Ascending aorta (tissue), 2 donors: ENCODE results near the gene PTPA. TPM values are rescaled to one million over a fixed set of nuclear protein-coding genes. Genes with fewer than 3 reads are reported as not detected.

Experiments used
- DNase-seq, 2 donors: peaks; one replicate each; pipeline ENCODE4 v3.0.0-alpha.2; 2019; ENCODE audit warnings: low spot score in 2 of 2
- H3K27ac ChIP-seq, 2 donors: fragments of 200-600 bp; sonication (generic); one replicate each; pipeline ENCODE4 v1.5.1; 2016 to 2017; ENCODE audit warnings: mild to moderate bottlenecking in 1 of 2
- H3K27me3 ChIP-seq: fragments of 200-600 bp; sonication (generic); one replicate; pipeline ENCODE4 v1.5.1; 2017
- H3K36me3 ChIP-seq, 2 donors: fragments of 200-600 bp; sonication (generic); one replicate each; pipeline ENCODE4 v1.5.1; 2016
- H3K4me1 ChIP-seq, 2 donors: fragments of 200-600 bp; sonication (generic); one replicate each; pipeline ENCODE4 v1.5.1; 2016 to 2017; ENCODE audit warnings: mild to moderate bottlenecking in 1 of 2
- H3K4me3 ChIP-seq, 2 donors: fragments of 200-600 bp; sonication (generic); one replicate each; pipeline ENCODE4 v1.5.1; 2016 to 2017; ENCODE audit warnings: mild to moderate bottlenecking in 1 of 2
- H3K9me3 ChIP-seq, 2 donors: fragments of 200-600 bp; sonication (generic); one replicate each; pipeline ENCODE4 v1.5.1; 2016
- CTCF ChIP-seq, 3 experiments: fragments of 200-600 bp in 2 of 3; fragments of 450-650 bp in 1 of 3; sonication (generic) in 2 of 3; IDR thresholded peaks; one replicate each; pipeline ENCODE4 v1.5.1; 2016 to 2019; ENCODE audit warnings: antibody characterized with exemption in 3 of 3, mild to moderate bottlenecking in 1 of 3, moderate library complexity in 1 of 3
- intact Hi-C: fragments of 100-400 bp; cut with DNase I; formaldehyde crosslinking; loops from one replicate; pipeline ENCODE4 v1.15.1; 2023
- total RNA-seq: library from RNA; depleted of rRNA; stranded (reverse); fragments of >200 nt; gene quantifications from one replicate; pipeline ENCODE4 v1.1.0, GENCODE V29; 2016

Gene PTPA
- total RNA-seq, 1 donor from 2014 or later: 61.6 TPM

GRCh38 chr9:129074106-129074505 is 37.1 kb upstream of the PTPA start:
- no peaks in the 10 kb centered on the region for H3K27me3 ChIP-seq
- intact Hi-C loops: no loop called here
- no peak for DNase-seq
- H3K36me3 ChIP-seq: peaks cover 4 to 13% of the 10 kb centered on the region in 2 donors
- H3K4me1 ChIP-seq: no peaks in the 10 kb centered on the region
- no peak overlapping the region for H3K27ac ChIP-seq
- H3K9me3 ChIP-seq: no peaks in the 10 kb centered on the region
- no peak overlapping the region for H3K4me3 ChIP-seq
- no peak for TF ChIP-seq CTCF (IDR thresholded peaks at IDR 0.05)

DNA sequence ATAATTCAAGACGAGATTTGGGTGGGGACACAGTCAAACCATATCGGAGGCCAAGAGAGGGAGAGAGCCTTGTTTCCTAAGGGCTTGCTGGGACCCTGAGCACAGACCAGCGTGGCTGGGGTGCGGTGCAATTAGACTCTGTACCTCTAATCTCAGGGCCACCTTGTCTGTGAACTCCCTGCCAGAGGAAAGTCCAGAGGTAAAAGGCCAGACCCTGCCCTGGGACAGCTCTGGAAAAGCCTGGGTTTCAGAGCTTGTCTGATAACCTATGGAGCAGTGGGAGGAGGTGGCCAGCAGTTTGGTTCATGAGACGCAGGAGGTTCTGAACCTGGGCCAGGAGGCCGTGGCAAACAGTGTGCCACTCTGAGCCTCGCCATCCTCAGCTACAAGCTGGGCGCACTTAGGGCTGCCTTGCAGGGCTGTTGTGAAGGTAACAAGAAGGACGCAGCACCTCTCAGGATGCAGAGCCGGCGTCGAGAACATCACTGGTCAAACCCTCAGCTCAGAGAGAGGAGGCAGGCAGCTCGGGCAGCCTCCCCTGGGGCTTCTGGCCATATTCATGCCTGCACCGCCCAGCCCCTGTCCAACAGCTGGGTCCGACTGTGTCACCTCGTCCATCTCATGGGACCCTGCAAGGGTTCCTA is 35.1 kb upstream of the PTPA start:
- no peaks in the 10 kb centered on the region for H3K9me3 ChIP-seq
- intact Hi-C loops: no loop called here
- no peaks in the 10 kb centered on the region for H3K36me3 ChIP-seq
- no peak for TF ChIP-seq CTCF (IDR thresholded peaks at IDR 0.05)
- H3K4me3 ChIP-seq: no peak overlapping the region
- no peaks in the 10 kb centered on the region for H3K27me3 ChIP-seq
- H3K27ac ChIP-seq: no peak overlapping the region
- no peak for DNase-seq
- H3K4me1 ChIP-seq: no peaks in the 10 kb centered on the region

- H3K9me3 ChIP-seq: no peaks in the 10 kb centered on the region
- DNase-seq: no peak
- intact Hi-C loops: no loop called here
- H3K27ac ChIP-seq: no peak overlapping the region
- no peak for TF ChIP-seq CTCF (IDR thresholded peaks at IDR 0.05)
- H3K36me3 ChIP-seq: no peaks in the 10 kb centered on the region
- H3K4me3 ChIP-seq: no peak overlapping the region
- no peaks in the 10 kb centered on the region for H3K27me3 ChIP-seq
- H3K4me1 ChIP-seq: peaks cover 0 to 2% of the 10 kb centered on the region in 2 donors
Observed at GRCh38 chr9:129076640-129077037, 34.6 kb upstream of the PTPA start.

GRCh38 chr9:129077236-129077635 is 34.0 kb upstream of the PTPA start:
- H3K4me1 ChIP-seq: peaks cover 0 to 7% of the 10 kb centered on the region in 2 donors
- H3K36me3 ChIP-seq: no peaks in the 10 kb centered on the region
- H3K9me3 ChIP-seq: no peaks in the 10 kb centered on the region
- H3K4me3 ChIP-seq: no peak overlapping the region
- no peak for TF ChIP-seq CTCF (IDR thresholded peaks at IDR 0.05)
- no peak overlapping the region for H3K27ac ChIP-seq
- H3K27me3 ChIP-seq: no peaks in the 10 kb centered on the region
- intact Hi-C loops: no loop called here
- DNase-seq: no peak

DNA sequence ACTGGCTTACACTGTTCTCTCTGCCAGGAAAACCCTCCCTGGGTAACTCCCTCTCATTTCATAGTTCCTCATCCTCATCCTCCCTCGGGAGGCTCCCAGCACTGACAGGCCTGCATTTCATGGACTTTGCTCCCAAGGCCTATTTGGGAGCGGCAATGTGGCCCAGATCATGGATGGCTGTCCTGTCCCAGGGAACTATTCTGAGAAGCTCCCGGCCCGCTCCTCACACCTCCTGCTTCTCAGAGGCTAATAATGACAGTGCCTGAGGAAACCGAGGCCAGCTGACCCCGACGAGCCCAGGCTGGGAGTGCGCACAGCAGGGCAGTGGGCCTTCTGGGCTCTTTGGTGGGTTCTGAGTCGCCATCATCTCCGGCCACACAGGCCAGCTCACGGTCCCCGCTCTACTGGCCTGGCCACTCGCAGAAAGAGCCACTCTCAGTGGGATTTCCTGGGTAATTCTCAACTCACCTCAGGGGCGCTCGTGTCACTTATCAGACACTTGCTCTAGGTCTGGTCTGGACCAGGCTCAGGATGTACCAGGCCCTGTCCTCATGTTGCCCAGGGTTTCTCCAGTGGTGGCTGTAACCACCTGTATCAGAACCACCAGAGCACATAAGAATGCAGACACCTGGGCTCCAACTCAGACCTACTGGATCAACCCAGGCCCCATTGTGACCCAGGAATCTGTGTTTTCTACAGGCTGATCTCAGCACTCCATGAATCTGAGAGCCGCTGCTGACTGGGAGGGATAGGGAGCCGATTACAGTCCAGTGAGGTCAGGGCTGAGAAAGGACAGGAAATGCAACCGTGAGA is 32.3 kb upstream of the PTPA start:
- intact Hi-C loops: no loop called here
- H3K9me3 ChIP-seq: no peaks in the 10 kb centered on the region
- H3K27ac ChIP-seq: no peak overlapping the region
- H3K4me1 ChIP-seq: peaks cover 0 to 8% of the 10 kb centered on the region in 2 donors
- H3K27me3 ChIP-seq: no peaks in the 10 kb centered on the region
- no peak overlapping the region for H3K4me3 ChIP-seq
- no peaks in the 10 kb centered on the region for H3K36me3 ChIP-seq
- TF ChIP-seq CTCF (IDR thresholded peaks at IDR 0.05): no peak
- no peak for DNase-seq
